K562 (cell line): ENCODE measurements around the gene SMAD3. TPM values are rescaled to one million over a fixed set of nuclear protein-coding genes. Genes with fewer than 3 reads are reported as not detected.

ENCODE experiments used
- ATAC-seq: fragments of 200-7000 bp; cut with Tn5 transposase; 3 replicates; pipeline ENCODE4 v1.9.1; 2020; ENCODE audit warnings: moderate library complexity
- BruUV-seq: library from RNA; stranded (reverse); fragments of 400-500 nt; replicated peaks from 2 replicates; lab custom pipeline; 2021; lab: Mats Ljungman, UMichigan
- CTCF ChIA-PET: fragments of 300-600 bp; formaldehyde crosslinking; extraction: SDS; loops from one replicate; lab custom pipeline; 2021; ENCODE audit warnings: low intra/inter-chr PET ratio; lab: Yijun Ruan, JAX
- POLR2A ChIA-PET: fragments of 300-600, 350-650 bp; sonication (Branson Sonifier 250); formaldehyde crosslinking; extraction: SDS; loops from one replicate; lab custom pipeline; 2021; ENCODE audit warnings: antibody characterized with exemption, inconsistent platforms; lab: Yijun Ruan, JAX
- DNase-seq, 4 experiments: peaks; one replicate each; pipeline versions ENCODE4 v3.0.0 to v3.0.0-alpha.2; 2011 to 2018; ENCODE audit warnings: low spot score in 3 of 4, mixed read lengths in 3 of 4; ENCODE audit errors: extremely low read depth in 1 of 4
- FAIRE-seq: peaks from 2 replicates; lab custom pipeline; 2011; peaks lifted over from hg19 to GRCh38; lab: Jason Lieb, UNC
- H2AFZ ChIP-seq: 2 replicates; pipeline ENCODE4 v1.6.0; 2011; ENCODE audit warnings: low read depth, low read length, control low read depth, inconsistent platforms
- H3K27ac ChIP-seq: fragments of 200-600 bp; 3 replicates; pipeline ENCODE4 v1.8.0; 2011; ENCODE audit warnings: low read depth, mild to moderate bottlenecking, control low read depth, inconsistent platforms, low read length, moderate library complexity, mixed read lengths; ENCODE audit errors: extremely low read depth
- H3K27me3 ChIP-seq, 2 experiments: fragments of 300-600 bp in 1 of 2; 2 replicates in 1 of 2; 3 replicates in 1 of 2; pipeline versions ENCODE4 v1.6.0 to v1.8.0; 2011; ENCODE audit warnings: inconsistent platforms in 2 of 2, low read length in 2 of 2, mild to moderate bottlenecking in 1 of 2, mixed read lengths in 1 of 2, moderate library complexity in 1 of 2; ENCODE audit not compliant: control insufficient read depth in 2 of 2, insufficient read depth in 2 of 2
- H3K36me3 ChIP-seq: fragments of 300-600 bp; 3 replicates; pipeline ENCODE4 v1.8.0; 2011; ENCODE audit warnings: mild to moderate bottlenecking, low read length, inconsistent platforms; ENCODE audit not compliant: control insufficient read depth, insufficient read depth
- H3K4me1 ChIP-seq, 2 experiments: fragments of 200-600 bp in 1 of 2; replicated peaks in 1 of 2; 2 replicates in 1 of 2; 3 replicates in 1 of 2; pipeline versions ENCODE4 v1.5.1 to v1.8.0; 2011; ENCODE audit warnings: inconsistent platforms in 2 of 2, low read length in 2 of 2, mild to moderate bottlenecking in 1 of 2, mixed read lengths in 1 of 2, moderate library complexity in 1 of 2; ENCODE audit not compliant: control insufficient read depth in 2 of 2, insufficient read depth in 2 of 2
- H3K4me2 ChIP-seq: 2 replicates; pipeline ENCODE4 v1.6.1; 2011; ENCODE audit warnings: low read length, control low read depth, inconsistent platforms, mixed read lengths; ENCODE audit not compliant: insufficient read depth
- H3K4me3 ChIP-seq: fragments of 200-600 bp; sonication (generic), shearing (Covaris generic); 2 replicates; pipeline ENCODE4 v1.5.1; 2016; ENCODE audit warnings: control low read depth, inconsistent platforms
- H3K79me2 ChIP-seq: fragments of 200-600 bp; 3 replicates; pipeline ENCODE4 v1.8.0; 2011; ENCODE audit warnings: low read length, inconsistent platforms; ENCODE audit not compliant: control insufficient read depth, insufficient read depth
- H3K9ac ChIP-seq, 2 experiments: 2 replicates each; pipeline versions ENCODE4 v1.6.0 to v1.6.1; 2011; ENCODE audit warnings: low read depth in 2 of 2, low read length in 2 of 2, control low read depth in 1 of 2, inconsistent platforms in 1 of 2, mild to moderate bottlenecking in 1 of 2, mixed read lengths in 1 of 2; ENCODE audit not compliant: insufficient read depth in 1 of 2
- H3K9me1 ChIP-seq: one replicate; pipeline ENCODE4 v1.6.0; 2011; ENCODE audit warnings: inconsistent platforms, mild to moderate bottlenecking, low read length, moderate library complexity; ENCODE audit not compliant: control insufficient read depth, insufficient read depth
- H3K9me3 ChIP-seq: replicated peaks from 2 replicates; pipeline ENCODE4 v1.5.1; 2011; ENCODE audit warnings: low read depth, low read length, inconsistent platforms; ENCODE audit not compliant: control insufficient read depth, insufficient read depth
- H4K20me1 ChIP-seq: replicated peaks from 2 replicates; pipeline ENCODE4 v1.6.1; 2011; ENCODE audit warnings: low read length, inconsistent platforms, mixed read lengths; ENCODE audit not compliant: control insufficient read depth, insufficient read depth
- CBFA2T2 ChIP-seq: fragments of 450-650 bp; conservative IDR thresholded peaks from 2 replicates; pipeline ENCODE4 v1.6.1; 2017; ENCODE audit warnings: mild to moderate bottlenecking
- CBFA2T3 ChIP-seq: fragments of 450-650 bp; IDR thresholded peaks from 2 replicates; pipeline ENCODE4 v1.6.1; 2017
- GATA2 ChIP-seq: sonication (generic); formaldehyde crosslinking; IDR thresholded peaks from 2 replicates; pipeline ENCODE4 v1.4.0; 2020; ENCODE audit warnings: mild to moderate bottlenecking, missing genetic modification reagents
- TCF3 ChIP-seq: sonication (generic); formaldehyde crosslinking; IDR thresholded peaks from 2 replicates; pipeline ENCODE4 v1.4.0; 2020; ENCODE audit warnings: mild to moderate bottlenecking, missing genetic modification reagents
- ZNF212 ChIP-seq: fragments of 450-650 bp; formaldehyde crosslinking; IDR thresholded peaks from 2 replicates; pipeline ENCODE4 v1.4.0; 2020; ENCODE audit warnings: mild to moderate bottlenecking
- ZNF311 ChIP-seq: fragments of 250-450 bp; sonication (Bioruptor Pico); IDR thresholded peaks from 2 replicates; pipeline ENCODE4 v1.4.0; 2020; ENCODE audit warnings: mild to moderate bottlenecking, moderate library complexity
- WGBS: fragments of 100-300 bp; shearing (Covaris generic); methylation state at CpG from one replicate; pipeline ENCODE4 v1.1.6; 2016; ENCODE audit warnings: low coverage, mixed read lengths; ENCODE audit not compliant: insufficient coverage; ENCODE audit errors: missing lambda C conversion rate; 5-methylcytosine and 5-hydroxymethylcytosine counted together
- in situ Hi-C: fragments of 300-500 bp; cut with MboI; formaldehyde crosslinking; loops from 4 replicates; pipeline ENCODE4 v1.15.0; 2018; ENCODE audit warnings: inconsistent platforms, mixed read lengths
- intact Hi-C: fragments of 100-400 bp; cut with micrococcal nuclease; formaldehyde crosslinking; loops from 2 replicates; pipeline ENCODE4 v1.14.2; 2022
- polyA plus RNA-seq, 8 experiments: library from polyadenylated mRNA; depleted of rRNA in 4 of 8; stranded (reverse) in 5 of 8; unstranded in 3 of 8; fragments of >200 nt; fragmentation: Nextera tagmentation in 2 of 8; fragmentation: Illumina TruSeq in 1 of 8; extraction: Ambion mirVana in 2 of 8; extraction: Trizol in 1 of 8; gene quantifications; 2 replicates each; pipeline versions ENCODE4 v1.2.1 to v1.2.3, GENCODE V29; 2011 to 2014; ENCODE audit warnings: inconsistent platforms in 1 of 8, missing spikeins in 1 of 8
- total RNA-seq, 7 experiments: library from RNA; depleted of rRNA in 6 of 7; stranded (reverse); fragments of >200 nt in 6 of 7; fragmentation: Illumina TruSeq in 2 of 7; extraction: Trizol in 2 of 7; gene quantifications; 2 replicates each; pipeline versions ENCODE4 v1.2.1 to v1.2.3, GENCODE V29; 2011 to 2021; ENCODE audit warnings: low replicate concordance in 1 of 7
- TF ChIP-seq, protein P1 (sequence below): fragments of 450-650 bp; IDR thresholded peaks from 2 replicates; pipeline ENCODE4 v1.6.1; 2016

SMAD3 gene
- total and polyA plus RNA-seq, 9 of the 15 experiments (the other 6 are each of a cell fraction or from before 2014, with no cell fraction given) = 4.3 to 39.2 (median 11.1) TPM

DNA sequence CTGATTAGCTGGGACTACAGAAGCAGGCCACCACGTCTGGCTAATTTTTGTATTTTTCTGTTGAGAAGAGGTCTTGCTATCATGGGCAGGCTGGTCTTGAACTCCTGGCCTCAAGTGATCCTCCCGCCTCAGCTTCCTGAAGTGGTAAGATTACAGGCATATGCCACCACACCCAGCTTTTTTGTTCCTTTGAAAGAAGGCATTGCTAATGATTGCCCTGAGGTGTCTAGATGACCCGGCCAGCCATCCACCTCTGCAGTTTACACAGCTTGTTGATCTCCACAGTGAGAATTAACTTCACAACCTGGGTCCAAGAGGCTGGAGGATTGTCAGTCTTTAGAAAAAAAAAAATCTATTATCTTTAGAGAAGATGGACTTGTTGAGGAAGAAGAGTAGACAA is 58.7 kb downstream of the SMAD3 start:
- H3K79me2 ChIP-seq = peaks cover 53% of the 10 kb centered on the region
- peak overlapping the region; percentile 83; the same call in 1 of the 3 replicates for H3K27ac ChIP-seq
- TF ChIP-seq TCF3 (peak; percentile 34; the same call in 1 of the 2 replicates), CBFA2T3 (peak; percentile 35; the same call in 1 of the 2 replicates), GATA2 (0 out of 2 replicates have a peak, but pooled peaks have one; percentile 41), ZNF212 (no peak), CBFA2T2 (peak; percentile 35; the same call in 1 of the 2 replicates), ZNF311 (CRISPR knock-in tag) (no peak)
- TF ChIP-seq, protein P1, sequence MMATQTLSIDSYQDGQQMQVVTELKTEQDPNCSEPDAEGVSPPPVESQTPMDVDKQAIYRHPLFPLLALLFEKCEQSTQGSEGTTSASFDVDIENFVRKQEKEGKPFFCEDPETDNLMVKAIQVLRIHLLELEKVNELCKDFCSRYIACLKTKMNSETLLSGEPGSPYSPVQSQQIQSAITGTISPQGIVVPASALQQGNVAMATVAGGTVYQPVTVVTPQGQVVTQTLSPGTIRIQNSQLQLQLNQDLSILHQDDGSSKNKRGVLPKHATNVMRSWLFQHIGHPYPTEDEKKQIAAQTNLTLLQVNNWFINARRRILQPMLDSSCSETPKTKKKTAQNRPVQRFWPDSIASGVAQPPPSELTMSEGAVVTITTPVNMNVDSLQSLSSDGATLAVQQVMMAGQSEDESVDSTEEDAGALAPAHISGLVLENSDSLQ = peak; percentile 36; the same call in 1 of the 2 replicates
- H3K9me1 ChIP-seq = no peaks in the 10 kb centered on the region
- FAIRE-seq = peak; percentile 79
- H3K4me1 ChIP-seq = peaks cover 27 to 66% of the 10 kb centered on the region in 2 experiments
- H4K20me1 ChIP-seq = no peaks in the 10 kb centered on the region; the same call in 1 of the 2 replicates
- DNase-seq = peak in 1 of 4 experiments; percentile 43
- no peak overlapping the region for H3K4me3 ChIP-seq
- 13% methylated on average over 3 of the region's 3 CpGs for WGBS
- ATAC-seq = no peak
- ChIA-PET POLR2A (interaction anchor here (0.6 to 2.1 kb wide), 9 partner anchors 9 to 150 kb away, joined by 3 to 6 read pairs (median 3); no protein-coding TSS in a partner anchor), CTCF (no interaction called here)
- no peak overlapping the region for H3K4me2 ChIP-seq
- intact Hi-C loops = no loop called here
- H3K36me3 ChIP-seq = peaks cover 10% of the 10 kb centered on the region; the same call in 2 of the 3 replicates
- no TSS peak for BruUV-seq
- no peak overlapping the region for H3K9ac ChIP-seq
- no peaks in the 10 kb centered on the region for H3K9me3 ChIP-seq
- no peak overlapping the region; the same call in 1 of the 2 replicates for H2AFZ ChIP-seq
- in situ Hi-C loops = no loop called here
- H3K27me3 ChIP-seq = no peaks in the 10 kb centered on the region
